ENCODE measurements around the gene TPD52L1.
A peak's percentile ranks its signal among the peaks of the same experiment; 100 is the strongest.
"Not testable (repeated sequence)": the region's sequence is repeated elsewhere in the genome, so short reads cannot be mapped to it uniquely, and the experiment has no call there.

The TPD52L1 gene

DNA sequence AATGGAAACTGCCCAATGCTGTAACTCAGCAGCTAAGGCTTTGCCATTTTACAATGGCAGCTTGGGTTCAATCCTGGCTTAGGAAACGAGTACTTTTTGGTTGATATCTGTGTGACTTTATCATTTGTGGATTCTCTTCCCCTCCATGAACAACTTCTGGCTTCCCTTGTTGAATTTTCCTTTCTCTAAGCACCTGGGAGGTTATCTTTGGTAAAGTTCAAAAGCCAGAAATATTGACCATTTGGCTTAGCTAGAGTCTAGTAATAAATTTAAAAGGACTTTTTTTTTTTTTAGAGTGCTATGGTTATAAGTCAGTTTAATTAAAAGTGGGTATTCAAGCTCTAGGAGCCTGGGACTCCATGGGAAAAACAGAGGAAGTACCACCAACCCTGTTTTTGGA lies 31.7 kb upstream of the TPD52L1 start:
- no peak for DNase-seq (ENCODE audit: low spot score)
- POLR2A ChIA-PET (ENCODE audit: low non-redundant PET): no interaction called here
- TF ChIP-seq, protein P1, sequence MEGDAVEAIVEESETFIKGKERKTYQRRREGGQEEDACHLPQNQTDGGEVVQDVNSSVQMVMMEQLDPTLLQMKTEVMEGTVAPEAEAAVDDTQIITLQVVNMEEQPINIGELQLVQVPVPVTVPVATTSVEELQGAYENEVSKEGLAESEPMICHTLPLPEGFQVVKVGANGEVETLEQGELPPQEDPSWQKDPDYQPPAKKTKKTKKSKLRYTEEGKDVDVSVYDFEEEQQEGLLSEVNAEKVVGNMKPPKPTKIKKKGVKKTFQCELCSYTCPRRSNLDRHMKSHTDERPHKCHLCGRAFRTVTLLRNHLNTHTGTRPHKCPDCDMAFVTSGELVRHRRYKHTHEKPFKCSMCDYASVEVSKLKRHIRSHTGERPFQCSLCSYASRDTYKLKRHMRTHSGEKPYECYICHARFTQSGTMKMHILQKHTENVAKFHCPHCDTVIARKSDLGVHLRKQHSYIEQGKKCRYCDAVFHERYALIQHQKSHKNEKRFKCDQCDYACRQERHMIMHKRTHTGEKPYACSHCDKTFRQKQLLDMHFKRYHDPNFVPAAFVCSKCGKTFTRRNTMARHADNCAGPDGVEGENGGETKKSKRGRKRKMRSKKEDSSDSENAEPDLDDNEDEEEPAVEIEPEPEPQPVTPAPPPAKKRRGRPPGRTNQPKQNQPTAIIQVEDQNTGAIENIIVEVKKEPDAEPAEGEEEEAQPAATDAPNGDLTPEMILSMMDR (conservative IDR thresholded peaks at IDR 0.05; ENCODE audit: low read depth): no peak
- CTCF ChIA-PET: interaction anchor here (1.9 kb wide), 1 partner anchor 251 kb away, joined by 11 read pairs; no protein-coding TSS in a partner anchor
- no peak overlapping the region for H3K27ac ChIP-seq

DNA sequence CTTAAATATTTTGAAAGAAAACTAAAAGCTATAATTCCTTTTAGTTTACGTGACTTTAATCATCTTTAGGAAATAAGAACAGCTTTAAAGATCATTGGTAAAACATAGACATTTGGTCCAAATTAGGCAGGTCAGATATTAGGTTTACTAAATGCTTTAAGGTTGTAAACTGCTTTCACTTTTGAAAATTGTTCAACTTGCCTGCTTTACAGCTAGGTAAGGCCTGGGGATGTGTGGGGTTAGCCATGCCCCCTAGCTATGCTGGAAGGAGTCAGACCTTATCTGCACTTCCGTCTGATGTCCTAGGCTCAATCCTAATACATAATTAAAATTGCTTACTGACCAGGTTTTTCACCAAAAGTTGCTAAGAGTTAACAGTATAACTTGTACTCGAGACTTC lies 30.5 kb upstream of the TPD52L1 start:
- no peak overlapping the region for H3K27ac ChIP-seq
- no peak for DNase-seq (ENCODE audit: low spot score)
- ChIA-PET POLR2A (ENCODE audit: low non-redundant PET) (no interaction called here), CTCF (no interaction called here)
- TF ChIP-seq, protein P1 (conservative IDR thresholded peaks at IDR 0.05; ENCODE audit: low read depth): no peak

DNA sequence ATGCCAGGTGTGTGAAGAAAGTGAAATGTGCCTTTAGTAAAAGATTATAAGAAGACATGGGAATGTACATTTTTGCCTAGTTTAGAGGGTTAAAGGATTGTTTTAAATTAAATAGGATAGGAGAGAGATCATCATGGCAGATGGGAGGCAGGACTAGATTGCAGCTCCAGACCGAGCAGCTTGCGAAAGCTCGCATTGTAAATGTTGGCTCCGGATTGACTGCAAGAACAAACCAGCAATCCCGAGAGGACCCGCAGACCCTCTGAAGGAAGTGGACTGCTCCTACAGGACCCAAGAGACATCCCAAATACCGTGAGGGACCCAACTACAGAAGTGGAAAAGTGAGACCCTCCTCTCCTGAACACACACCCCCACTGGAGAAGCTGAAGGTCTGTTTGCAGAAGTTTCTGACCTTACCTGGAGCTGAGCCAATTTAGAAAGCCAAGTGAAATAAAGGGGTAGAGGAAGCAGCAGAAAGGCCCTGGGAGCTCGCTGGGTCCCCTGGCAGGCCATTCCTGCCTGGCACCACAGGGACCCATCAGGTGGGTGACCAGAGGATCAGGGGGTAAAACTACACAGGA lies 30.0 kb upstream of the TPD52L1 start:
- ChIA-PET POLR2A (ENCODE audit: low non-redundant PET) (no interaction called here), CTCF (interaction anchor here (0.7 to 1.5 kb wide), 2 partner anchors 30 to 277 kb away, joined by 3 read pairs; partner anchors contain the start of gene TPD52L1)
- TF ChIP-seq, protein P1 (conservative IDR thresholded peaks at IDR 0.05; ENCODE audit: low read depth): no peak
- peak overlapping the region; percentile 75 for H3K27ac ChIP-seq
- DNase-seq (ENCODE audit: low spot score): no peak

DNA sequence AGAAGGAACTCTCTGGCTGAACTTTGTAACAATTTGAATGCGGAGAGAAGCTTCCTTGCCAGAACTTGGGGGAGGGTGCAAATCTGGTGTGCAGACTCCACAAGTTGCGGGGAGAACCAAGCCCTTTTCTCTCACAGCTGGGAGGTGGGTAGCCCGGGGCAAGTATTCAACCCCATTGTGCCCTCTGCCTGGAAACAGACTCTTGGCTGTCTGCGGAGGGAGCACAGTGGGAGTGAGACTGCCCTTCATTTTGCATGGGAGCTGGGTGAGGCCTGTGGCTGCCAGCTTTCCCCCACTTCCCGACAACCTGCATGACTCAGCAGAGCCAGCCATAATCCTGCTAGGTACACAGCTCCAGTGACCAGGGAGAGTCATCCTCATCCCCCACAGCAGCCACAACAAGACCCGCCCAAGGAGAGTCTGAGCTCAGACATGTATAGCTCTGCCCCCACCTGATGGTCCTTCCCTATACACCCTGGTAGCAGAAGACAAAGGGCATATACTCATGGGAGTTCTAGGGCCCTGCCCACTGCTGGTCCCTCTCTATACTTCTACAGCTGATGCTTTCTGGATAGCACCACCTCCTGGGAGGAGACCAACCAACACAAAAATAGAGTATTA lies 29.4 kb upstream of the TPD52L1 start:
- H3K27ac ChIP-seq: peak overlapping the region; percentile 75
- TF ChIP-seq, protein P1 (conservative IDR thresholded peaks at IDR 0.05; ENCODE audit: low read depth): no peak
- POLR2A ChIA-PET (ENCODE audit: low non-redundant PET): no interaction called here
- DNase-seq (ENCODE audit: low spot score): peak; percentile 44
- CTCF ChIA-PET: interaction anchor here (0.7 to 1.5 kb wide), 2 partner anchors 29 to 277 kb away, joined by 3 read pairs; partner anchors contain the start of gene TPD52L1

DNA sequence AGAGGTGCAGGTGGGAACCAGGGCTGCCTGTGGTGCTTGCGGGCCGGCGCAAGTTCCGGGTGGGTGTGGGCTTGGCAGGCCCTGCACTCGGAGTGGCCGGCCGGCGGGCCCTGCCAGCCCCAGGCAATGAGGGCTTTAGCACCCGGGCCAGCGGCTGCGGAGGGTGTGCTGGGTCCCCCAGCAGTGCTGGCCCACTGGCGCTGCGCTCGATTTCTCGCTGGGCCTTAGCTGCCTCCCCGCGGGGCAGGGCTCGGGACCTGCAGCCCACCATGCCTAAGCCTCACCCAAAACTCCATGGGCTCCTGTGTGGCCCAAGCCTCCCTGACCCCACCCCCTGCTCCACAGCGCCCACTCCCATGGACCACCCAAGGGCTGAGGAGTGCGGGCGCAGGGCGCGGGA lies 27.7 kb upstream of the TPD52L1 start:
- H3K27ac ChIP-seq; DNase-seq (ENCODE audit: low spot score); CTCF ChIA-PET; POLR2A ChIA-PET (ENCODE audit: low non-redundant PET): not testable (repeated sequence)

DNA sequence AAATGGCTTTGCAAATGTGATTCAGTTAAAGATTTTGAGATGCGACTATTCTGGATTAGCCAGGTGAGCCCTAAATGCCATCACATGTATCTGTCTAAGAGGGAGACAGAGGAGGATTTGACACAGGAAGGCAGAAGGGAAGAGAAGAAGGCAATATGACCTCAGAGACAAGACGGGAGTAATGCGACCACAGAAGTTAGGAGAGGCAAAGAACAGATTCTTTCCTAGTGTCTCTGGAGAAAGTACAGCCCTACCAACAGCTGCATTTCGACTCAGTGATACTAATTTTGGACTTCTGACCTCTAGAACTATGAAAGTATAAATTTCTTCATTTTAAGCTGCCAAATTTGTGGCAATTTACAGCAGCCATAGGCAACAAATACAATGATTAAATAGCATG lies 24.2 kb upstream of the TPD52L1 start:
- POLR2A ChIA-PET (ENCODE audit: low non-redundant PET): no interaction called here
- CTCF ChIA-PET: no interaction called here
- no peak overlapping the region for H3K27ac ChIP-seq
- DNase-seq (ENCODE audit: low spot score): no peak
- TF ChIP-seq, protein P1 (conservative IDR thresholded peaks at IDR 0.05; ENCODE audit: low read depth): no peak

DNA sequence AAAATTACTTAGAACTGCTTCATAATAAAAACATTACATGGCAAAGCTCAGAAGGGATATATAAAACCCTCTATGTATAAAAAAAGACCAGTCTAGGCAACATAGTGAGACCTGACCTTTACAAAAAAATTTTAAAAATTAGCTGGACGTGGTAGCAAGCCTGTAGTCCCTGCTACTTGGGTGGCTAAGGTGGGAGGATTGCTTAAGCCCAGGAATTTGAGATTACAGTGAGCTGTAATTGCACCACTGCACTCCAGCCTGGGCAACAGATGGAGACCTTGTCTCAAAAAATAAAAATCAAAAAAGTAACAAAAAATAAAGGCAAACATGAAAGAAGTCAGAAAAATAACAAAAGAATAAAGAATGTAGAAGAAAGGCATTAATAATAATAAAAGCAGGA lies 21.5 kb upstream of the TPD52L1 start:
- TF ChIP-seq, protein P1 (conservative IDR thresholded peaks at IDR 0.05; ENCODE audit: low read depth): no peak
- no peak overlapping the region for H3K27ac ChIP-seq
- DNase-seq (ENCODE audit: low spot score): no peak
- CTCF ChIA-PET: no interaction called here
- POLR2A ChIA-PET (ENCODE audit: low non-redundant PET): no interaction called here

Data from RWPE1 (cell line).